ENCODE measurements around the gene SPATA1.

Gene SPATA1

DNA sequence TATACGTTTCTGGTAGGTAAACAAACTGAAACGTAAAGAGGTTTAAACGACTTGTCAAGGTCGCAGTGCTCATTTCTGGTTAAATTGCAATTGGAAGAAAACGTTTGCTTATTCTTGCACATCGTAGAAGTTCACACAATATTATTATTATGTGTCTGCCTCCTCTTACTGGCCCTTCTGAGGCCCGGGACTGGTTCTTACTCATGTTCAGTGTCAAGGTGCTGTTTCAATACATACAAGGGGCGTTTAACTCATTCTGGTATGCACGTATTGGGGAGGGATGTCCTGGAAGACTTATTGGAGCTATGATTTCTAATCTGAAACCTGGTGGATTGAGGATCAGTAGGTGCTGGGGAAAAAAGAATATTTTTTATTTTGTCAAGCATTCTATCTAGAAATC lies 26.2 kb upstream of the SPATA1 start:
- peak; percentile 11 for DNase-seq (ENCODE audit: low read depth)

GRCh38 chr1:84480650-84481049 lies 25.5 kb upstream of the SPATA1 start:
- TF ChIP-seq MAX (IDR thresholded peaks at IDR 0.05; ENCODE audit: low read depth, low read length) (no peak), POLR2A (IDR thresholded peaks at IDR 0.05; ENCODE audit: extremely low read depth, insufficient read length) (no peak), MYC (IDR thresholded peaks at IDR 0.05; ENCODE audit: low read depth, low read length) (no peak)
- TF ChIP-seq, protein P1, sequence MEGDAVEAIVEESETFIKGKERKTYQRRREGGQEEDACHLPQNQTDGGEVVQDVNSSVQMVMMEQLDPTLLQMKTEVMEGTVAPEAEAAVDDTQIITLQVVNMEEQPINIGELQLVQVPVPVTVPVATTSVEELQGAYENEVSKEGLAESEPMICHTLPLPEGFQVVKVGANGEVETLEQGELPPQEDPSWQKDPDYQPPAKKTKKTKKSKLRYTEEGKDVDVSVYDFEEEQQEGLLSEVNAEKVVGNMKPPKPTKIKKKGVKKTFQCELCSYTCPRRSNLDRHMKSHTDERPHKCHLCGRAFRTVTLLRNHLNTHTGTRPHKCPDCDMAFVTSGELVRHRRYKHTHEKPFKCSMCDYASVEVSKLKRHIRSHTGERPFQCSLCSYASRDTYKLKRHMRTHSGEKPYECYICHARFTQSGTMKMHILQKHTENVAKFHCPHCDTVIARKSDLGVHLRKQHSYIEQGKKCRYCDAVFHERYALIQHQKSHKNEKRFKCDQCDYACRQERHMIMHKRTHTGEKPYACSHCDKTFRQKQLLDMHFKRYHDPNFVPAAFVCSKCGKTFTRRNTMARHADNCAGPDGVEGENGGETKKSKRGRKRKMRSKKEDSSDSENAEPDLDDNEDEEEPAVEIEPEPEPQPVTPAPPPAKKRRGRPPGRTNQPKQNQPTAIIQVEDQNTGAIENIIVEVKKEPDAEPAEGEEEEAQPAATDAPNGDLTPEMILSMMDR (IDR thresholded peaks at IDR 0.05; ENCODE audit: low read depth, low read length) = no peak
- DNase-seq (ENCODE audit: low read depth) = no peak
- H3K4me3 ChIP-seq (ENCODE audit: low read depth, low read length) = peak overlapping the region; percentile 94

More for the DNA sequence above, 26.2 kb upstream of the SPATA1 start:
- TF ChIP-seq MAX (IDR thresholded peaks at IDR 0.05; ENCODE audit: low read depth, low read length) (no peak), MYC (IDR thresholded peaks at IDR 0.05; ENCODE audit: low read depth, low read length) (no peak), POLR2A (IDR thresholded peaks at IDR 0.05; ENCODE audit: extremely low read depth, insufficient read length) (no peak)
- TF ChIP-seq, protein P1 (IDR thresholded peaks at IDR 0.05; ENCODE audit: low read depth, low read length) = no peak
- peak overlapping the region; percentile 94 for H3K4me3 ChIP-seq (ENCODE audit: low read depth, low read length)

- TF ChIP-seq MYC (IDR thresholded peaks at IDR 0.05; ENCODE audit: low read depth, low read length) (no peak), POLR2A (IDR thresholded peaks at IDR 0.05; ENCODE audit: extremely low read depth, insufficient read length) (no peak), MAX (IDR thresholded peaks at IDR 0.05; ENCODE audit: low read depth, low read length) (no peak)
- TF ChIP-seq, protein P1 (IDR thresholded peaks at IDR 0.05; ENCODE audit: low read depth, low read length) = no peak
- DNase-seq (ENCODE audit: low read depth) = no peak
- H3K4me3 ChIP-seq (ENCODE audit: low read depth, low read length) = peak overlapping the region; percentile 94
Measured at GRCh38 chr1:84481317-84481716, 24.9 kb upstream of the SPATA1 start.

- DNase-seq (ENCODE audit: low read depth) = no peak
- no peak overlapping the region for H3K4me3 ChIP-seq (ENCODE audit: low read depth, low read length)
- TF ChIP-seq MYC (IDR thresholded peaks at IDR 0.05; ENCODE audit: low read depth, low read length) (no peak), MAX (IDR thresholded peaks at IDR 0.05; ENCODE audit: low read depth, low read length) (no peak)
- TF ChIP-seq, protein P1 (IDR thresholded peaks at IDR 0.05; ENCODE audit: low read depth, low read length) = no peak
Measured at GRCh38 chr1:84488107-84488506, 18.1 kb upstream of the SPATA1 start.

DNA sequence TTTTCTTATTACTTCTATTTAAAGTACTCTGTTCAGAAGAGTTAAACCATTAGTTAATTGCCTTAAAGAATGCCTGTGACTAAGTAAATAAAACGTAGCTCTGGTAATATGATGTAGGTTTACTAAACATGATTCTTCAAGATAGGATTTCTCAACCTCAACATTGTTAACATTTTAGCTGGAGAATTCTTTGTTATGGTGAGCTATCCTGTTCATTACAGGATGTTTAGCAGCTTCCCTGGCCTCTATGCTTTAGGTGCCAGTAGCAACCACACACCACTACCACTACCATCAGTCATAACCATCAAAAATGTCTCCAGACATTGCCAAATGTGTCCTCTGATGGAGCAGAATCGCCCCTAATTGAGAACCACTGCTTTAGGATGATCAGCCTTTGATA lies 16.4 kb upstream of the SPATA1 start:
- no peak overlapping the region for H3K4me3 ChIP-seq (ENCODE audit: low read depth, low read length)
- no peak for DNase-seq (ENCODE audit: low read depth)
- TF ChIP-seq MAX (IDR thresholded peaks at IDR 0.05; ENCODE audit: low read depth, low read length) (no peak), POLR2A (IDR thresholded peaks at IDR 0.05; ENCODE audit: extremely low read depth, insufficient read length) (no peak), MYC (IDR thresholded peaks at IDR 0.05; ENCODE audit: low read depth, low read length) (no peak)
- TF ChIP-seq, protein P1 (IDR thresholded peaks at IDR 0.05; ENCODE audit: low read depth, low read length) = no peak

DNA sequence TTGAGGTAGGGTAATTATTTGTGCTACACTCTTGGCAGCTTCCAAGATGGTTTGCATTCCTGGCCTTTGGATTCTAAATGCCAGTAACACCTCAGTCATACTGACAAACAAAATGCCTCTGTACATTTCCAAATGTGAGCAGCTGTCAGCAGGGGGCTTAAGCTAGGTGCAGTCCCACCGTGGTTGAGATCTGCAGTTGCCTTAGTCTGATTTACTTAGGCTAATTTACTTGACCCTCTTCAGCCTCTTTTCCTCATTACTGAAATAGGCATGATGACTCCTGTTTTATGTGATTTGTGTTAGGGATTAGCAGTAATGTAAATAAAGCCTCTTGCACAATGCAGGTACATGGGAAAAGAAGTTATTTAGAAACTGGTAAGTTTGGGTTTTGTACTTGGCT lies 13.5 kb upstream of the SPATA1 start:
- TF ChIP-seq MYC (IDR thresholded peaks at IDR 0.05; ENCODE audit: low read depth, low read length) (no peak), POLR2A (IDR thresholded peaks at IDR 0.05; ENCODE audit: extremely low read depth, insufficient read length) (no peak), MAX (IDR thresholded peaks at IDR 0.05; ENCODE audit: low read depth, low read length) (no peak)
- TF ChIP-seq, protein P1 (IDR thresholded peaks at IDR 0.05; ENCODE audit: low read depth, low read length) = no peak
- DNase-seq (ENCODE audit: low read depth) = no peak
- H3K4me3 ChIP-seq (ENCODE audit: low read depth, low read length) = no peak overlapping the region

Data from NB4 (cell line).